ENCODE results near the gene MYL3.

GRCh38 chr3:46852839-46853355 lies 10.3 kb downstream of the MYL3 start:
- TF ChIP-seq, protein P1, sequence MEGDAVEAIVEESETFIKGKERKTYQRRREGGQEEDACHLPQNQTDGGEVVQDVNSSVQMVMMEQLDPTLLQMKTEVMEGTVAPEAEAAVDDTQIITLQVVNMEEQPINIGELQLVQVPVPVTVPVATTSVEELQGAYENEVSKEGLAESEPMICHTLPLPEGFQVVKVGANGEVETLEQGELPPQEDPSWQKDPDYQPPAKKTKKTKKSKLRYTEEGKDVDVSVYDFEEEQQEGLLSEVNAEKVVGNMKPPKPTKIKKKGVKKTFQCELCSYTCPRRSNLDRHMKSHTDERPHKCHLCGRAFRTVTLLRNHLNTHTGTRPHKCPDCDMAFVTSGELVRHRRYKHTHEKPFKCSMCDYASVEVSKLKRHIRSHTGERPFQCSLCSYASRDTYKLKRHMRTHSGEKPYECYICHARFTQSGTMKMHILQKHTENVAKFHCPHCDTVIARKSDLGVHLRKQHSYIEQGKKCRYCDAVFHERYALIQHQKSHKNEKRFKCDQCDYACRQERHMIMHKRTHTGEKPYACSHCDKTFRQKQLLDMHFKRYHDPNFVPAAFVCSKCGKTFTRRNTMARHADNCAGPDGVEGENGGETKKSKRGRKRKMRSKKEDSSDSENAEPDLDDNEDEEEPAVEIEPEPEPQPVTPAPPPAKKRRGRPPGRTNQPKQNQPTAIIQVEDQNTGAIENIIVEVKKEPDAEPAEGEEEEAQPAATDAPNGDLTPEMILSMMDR (IDR thresholded peaks at IDR 0.05; ENCODE audit: low read length): no peak
- TF ChIP-seq EZH2phosphoT487 (IDR thresholded peaks at IDR 0.05; ENCODE audit: low read length) (no peak), EZH2 (optimal IDR thresholded peaks at IDR 0.05; ENCODE audit: low read depth, low read length) (no peak)
